CD4-positive, alpha-beta T cell treated with Interleukin-2 at 100 ng/mL for 4 hours (primary cell): ENCODE results near the gene NPTX1.
A peak's percentile ranks its signal among the peaks of the same experiment; 100 is the strongest.

Experiments
- DNase-seq: peaks from one replicate; pipeline ENCODE4 v3.0.0-alpha.2; 2020; ENCODE audit warnings: low spot score

NPTX1 gene

DNA sequence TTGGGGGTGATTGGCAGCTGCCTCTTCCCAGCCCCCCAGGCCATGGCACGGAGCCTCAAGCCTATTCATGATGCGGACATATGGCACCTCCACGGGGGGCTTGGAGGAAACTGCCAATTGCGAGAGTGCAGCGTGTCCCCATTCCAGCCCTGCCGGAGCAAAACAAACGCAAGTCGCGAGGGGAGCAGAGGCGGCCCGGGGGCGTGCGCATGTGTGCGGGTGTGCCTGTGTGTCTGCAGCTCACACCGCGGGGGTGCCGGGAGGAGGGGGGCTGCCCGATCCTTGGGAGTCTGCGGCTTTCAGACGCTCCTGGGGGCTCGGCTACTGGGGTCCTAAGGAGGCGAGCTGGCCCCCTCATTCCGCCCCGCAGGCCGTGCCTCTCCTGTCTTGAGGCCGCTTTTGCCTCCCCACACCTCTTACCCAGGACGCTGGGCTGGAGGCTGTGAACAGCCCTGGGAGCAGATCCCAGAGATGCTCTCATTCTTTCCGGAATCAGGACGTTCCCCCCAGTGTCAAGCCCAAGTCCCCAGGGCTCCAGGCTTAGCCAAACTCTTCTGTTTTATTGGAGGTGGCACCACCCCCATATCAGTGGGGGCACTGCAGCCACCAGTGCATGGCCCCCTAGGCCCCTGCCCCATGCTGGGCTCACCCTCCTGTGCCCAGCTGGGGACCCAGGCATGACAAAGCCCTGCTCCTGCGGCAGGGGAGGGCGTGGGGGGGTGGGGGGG lies 32.3 kb downstream of the NPTX1 start:
- DNase-seq = no peak

DNA sequence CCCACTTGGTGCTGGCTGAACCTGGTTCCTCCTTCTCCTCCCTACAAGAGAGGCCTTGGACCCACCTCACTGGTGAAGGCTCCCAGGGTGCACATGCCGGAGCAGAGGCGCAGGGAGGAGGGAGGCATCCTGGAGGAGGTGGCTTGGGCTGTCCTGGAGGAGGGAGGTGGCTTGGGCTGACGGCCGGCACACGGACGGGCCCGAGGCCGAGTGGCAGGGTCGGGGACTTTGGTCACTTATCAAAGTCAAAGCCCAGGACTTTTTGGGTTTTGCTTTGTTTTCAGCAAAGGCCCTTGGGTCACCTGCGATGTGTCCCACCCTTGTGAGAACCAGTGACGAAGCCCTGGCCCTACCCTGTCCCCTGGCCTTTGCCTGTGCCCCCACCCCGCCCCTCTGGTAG lies 32.9 kb downstream of the NPTX1 start:
- no peak for DNase-seq

DNA sequence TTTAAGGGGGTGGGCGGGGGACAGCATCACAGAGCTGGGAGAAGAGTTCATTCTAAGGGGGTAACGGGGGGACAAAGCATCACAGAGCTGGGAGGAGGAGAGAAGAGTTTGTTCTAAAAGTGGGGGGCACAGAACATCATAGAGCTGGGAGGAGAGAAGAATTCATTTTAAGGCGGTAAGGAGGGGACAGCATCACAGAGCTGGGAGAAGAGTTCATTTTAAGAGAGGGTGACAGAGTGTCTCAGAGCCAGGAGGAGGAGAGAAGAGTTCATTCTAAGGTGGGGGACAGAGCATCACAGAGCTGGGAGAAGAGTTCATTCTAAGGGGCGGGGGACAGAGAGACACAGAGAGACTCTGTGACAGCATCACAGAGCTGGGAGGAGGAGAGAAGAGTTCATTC lies 33.6 kb downstream of the NPTX1 start:
- no peak for DNase-seq

DNA sequence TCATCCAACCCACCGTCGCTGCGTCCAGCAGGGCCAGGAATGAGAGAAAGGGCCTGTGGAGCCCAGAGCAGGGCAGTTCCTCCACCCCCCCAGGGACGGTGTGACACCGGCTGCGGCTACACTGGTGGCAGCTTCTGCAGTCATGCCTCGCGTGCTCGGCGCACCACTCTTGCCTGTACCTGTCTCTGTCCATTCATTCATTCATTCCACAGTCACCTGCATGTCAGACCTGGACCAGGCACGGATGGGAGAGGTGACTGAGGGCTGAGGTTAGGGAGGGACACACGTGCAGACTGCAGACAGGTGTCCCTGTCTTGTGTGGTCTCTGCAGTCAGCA lies 34.1 kb downstream of the NPTX1 start:
- no peak for DNase-seq

DNA sequence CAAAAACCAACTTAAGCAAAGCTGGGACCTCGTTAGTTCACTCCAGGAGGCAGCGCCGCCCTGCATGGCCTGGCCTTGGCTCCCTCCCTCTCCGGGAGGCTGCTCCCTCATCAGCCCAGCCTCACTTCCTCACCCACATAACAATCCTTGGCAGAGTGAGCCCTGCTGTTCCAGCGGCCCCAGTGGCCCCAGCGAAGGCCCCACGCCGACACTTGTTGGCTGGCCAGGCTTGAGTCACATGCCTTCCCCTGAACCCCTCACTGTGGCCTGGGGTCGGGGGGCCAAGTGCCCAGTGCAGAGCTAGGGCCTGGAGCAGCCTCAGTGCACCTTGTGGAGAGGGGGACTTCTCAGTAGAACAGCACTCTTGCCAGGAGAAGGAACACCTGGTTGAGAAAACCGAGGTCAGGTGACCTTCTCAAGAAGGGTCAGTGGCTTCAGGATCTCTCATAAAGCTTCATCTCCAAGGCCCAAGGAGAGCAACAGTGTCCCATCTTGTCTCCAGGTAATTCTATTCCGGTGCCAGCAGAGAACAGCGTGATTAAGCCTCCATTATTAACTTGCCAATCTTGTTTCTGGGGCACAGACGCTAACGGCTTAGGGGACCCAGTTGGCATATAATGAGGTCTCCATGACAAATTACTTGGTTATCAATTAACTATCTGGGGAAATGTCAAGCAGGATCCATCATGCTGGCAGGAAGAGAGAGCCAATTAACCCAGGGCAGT lies 34.6 kb downstream of the NPTX1 start:
- no peak for DNase-seq

DNA sequence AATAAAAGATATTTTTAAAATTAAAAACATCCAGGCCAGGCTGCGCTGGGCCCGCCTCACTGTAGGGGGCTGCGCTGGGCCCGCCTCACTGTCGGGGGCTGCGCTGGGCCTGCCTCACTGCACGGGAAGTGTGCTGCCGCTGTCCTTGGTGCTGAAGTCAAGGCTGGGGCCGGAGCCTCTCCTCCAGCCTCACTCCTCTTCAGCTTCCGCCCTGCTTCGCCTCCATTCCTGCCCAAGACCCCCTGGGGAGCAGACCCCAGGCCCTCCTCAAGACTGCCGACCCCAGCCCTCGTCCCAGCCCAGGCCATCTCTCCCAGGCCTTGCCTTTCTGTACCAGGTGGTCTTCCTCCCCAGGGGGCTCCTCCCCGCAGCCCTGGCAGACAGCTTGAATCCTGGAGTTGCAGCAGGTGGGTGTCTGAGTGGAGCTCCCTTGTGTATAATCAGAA lies 35.3 kb downstream of the NPTX1 start:
- DNase-seq = peak; percentile 41

DNA sequence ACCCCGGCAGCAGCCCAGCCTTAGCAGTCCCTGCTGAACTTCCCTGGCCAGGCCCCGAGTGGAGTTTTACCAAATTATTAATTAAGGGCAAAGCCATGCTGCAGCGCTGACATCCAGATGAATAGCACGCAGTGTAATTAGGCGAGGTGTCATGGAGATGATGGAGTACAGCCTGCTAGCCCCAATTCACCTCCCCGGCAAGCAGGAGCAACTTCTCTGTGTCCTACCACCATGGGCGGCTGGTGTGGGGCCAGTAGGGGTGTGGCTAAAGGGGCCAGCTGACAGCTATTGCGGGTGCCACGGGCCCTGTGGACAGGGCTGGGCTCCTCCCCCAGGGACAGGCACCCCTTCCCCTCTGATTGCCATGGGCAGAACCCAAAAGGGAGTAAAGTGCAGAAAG lies 36.9 kb downstream of the NPTX1 start:
- DNase-seq = no peak

DNA sequence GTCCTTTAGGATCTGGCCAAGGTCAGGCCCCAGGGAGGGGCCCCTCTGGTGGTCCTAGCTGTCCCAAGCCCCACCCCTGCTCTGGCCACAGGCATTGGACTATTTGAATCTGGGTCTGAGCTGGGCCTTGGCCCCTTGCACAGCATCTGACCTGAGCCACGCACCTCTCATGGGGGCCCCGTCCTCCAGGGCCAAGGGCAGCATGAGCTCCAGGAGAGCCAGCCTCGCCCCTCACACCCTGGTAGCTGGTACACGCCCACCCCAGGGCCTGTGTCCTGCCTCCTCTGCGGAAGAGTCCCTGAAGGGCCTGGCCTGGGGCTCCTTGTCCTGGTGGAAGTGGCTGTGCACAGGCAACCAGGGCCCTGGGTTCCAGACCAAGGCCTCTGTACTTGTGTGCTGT lies 37.6 kb downstream of the NPTX1 start:
- no peak for DNase-seq

DNA sequence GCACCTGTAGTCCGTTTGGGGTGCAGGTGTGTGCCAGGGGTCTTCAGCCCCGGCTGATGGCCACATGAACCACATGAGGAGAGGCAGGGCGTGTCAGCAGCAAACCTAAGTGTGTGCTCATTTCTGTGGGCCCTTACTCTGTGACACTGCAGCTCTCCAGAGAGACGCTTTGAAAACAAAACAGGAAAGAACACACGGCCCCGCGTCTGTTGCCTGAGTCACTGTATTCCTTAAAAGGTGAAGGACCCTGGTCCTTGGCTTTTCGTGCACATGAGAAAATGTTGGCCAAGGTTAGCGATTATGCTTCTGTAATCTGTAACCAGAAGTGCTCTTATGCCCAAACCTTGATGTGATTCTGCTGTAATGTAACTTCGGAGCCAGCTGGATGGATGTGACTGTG lies 38.9 kb downstream of the NPTX1 start:
- no peak for DNase-seq

DNA sequence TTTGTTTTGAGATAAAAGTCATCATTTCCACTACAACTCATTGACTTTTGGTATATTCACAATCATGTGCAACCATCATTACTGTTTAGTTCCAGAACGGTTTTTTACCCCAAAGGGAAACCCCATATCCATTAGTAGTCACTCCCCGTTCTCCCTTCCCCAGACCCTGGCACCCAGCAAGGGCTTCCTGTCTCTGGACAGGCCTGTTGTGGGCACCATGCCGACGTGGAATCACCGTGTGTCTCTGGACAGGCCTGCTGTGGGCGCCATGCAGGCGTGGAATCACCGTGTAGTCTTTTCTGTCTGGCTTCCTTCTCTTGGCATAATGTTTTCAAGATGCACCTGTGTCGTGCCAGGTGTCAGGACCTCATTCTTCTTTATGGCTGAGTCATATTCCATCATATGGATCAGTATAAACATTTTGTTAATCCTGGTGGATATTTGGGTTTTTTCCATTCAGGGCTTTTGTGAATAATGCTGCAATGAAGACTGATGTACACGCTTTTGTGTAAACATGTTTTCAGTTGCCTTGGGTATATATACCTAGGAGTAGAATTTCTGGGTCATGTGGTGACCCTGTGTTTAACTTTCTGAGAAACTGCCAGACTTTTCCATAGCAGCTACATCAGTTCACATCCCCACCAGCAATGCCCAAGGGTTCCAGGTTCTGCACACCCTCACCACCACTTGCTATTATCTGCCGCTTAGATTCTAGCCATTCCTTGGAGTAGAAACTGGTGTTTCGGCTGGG lies 42.3 kb downstream of the NPTX1 start:
- no peak for DNase-seq

DNA sequence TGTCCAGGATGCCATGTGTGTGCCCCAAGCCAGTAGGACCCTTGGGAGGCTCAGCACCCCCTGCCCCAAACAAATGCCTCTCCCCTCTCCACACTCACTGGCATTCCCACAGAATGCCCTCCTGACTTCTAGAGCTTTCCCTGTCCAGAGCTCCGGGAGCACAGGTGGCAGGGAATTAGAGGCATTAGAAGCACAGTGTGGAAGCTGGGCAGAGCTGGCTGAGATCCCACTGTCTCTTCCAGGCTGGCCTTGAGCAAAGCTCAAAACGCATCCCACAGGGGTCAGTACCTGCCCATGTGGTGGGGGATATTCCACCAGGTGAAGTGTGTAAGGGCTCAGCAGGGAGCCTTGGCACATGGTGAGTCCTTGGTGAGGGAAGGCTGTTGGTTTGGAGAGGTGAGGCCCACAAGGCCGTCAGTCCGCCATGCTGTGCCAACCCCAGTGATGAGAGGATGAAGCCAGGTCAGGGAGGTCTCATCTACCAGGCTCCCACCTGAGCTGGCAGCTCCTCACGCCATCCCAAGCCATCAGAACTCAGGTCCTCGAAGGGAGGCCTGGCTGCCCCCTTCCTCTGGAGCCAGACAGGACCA lies 43.4 kb downstream of the NPTX1 start:
- DNase-seq = no peak

DNA sequence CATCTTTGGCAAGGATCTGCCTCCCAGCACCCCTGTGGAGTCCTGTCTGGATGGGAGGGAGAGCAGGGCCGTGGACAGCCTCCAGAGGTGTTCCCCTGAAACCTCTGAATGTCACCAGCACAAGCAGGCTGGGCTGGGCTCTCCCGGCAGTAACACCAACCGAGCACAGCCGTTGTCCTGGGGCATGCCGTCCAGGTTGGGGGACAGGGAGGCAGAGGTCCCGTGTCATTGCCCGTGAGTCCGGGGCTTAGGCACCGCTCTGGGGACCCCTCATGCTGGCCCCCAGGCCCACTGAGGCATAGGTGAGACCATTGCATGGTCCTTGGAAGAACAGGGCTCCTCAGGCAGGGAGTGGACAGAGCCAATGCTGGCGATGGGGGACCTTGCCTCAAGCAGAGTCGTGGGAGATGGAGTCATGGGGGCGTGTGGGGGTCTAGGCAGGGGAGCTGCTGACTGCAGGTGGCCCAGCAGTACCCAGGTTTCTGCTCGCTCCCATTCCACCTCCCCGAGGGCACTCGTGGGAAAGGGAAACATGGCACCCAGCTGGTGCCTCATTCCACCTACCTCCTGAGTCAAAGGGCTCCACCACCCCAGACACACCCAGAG lies 44.0 kb downstream of the NPTX1 start:
- DNase-seq = no peak

DNA sequence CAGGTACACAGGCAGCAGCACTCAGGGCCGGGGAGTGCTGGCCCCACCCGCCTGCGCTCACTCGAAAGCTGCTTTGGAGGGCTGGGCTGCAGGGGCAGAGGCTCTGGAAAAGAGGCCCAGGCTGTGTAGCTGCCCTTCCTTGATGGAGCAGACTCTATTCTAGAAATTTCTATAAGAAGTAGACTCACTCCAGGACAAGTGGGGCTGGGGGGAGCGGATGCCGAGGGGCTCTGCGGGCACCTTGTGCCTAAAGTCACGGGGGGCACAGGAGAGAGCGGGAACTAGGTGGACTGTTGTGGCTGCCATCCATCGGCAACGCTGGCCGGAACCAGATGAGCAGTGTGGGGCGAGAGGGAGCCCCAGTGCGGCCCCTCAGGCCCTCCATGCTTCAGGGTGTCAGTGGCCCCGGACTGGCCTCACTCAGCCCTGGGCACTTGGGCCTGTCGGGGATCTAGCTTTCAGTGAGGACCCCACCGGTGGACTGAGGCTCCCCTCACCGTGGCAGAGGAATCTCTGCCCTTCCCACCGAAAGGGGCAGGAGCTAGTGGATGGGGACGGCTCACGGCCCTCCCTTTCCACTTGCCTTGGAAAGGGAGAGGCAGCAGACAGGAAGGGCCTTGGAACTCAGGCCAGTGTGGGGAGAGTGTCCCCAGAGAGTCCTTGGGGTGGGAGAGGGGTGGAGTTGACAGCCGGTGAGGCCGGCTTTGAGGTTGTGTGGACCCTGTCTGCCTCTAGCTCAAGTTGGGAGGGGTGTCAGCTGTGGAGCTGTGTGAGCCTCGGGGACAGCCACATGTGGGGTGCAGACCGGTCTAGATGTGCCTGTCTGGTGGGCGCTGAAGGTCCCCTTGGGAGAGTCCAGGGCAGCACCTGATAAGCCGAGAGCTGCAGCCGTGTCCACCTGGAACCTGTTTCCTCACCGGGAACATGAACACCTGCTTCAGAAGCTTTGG lies 44.9 kb downstream of the NPTX1 start:
- DNase-seq = no peak

DNA sequence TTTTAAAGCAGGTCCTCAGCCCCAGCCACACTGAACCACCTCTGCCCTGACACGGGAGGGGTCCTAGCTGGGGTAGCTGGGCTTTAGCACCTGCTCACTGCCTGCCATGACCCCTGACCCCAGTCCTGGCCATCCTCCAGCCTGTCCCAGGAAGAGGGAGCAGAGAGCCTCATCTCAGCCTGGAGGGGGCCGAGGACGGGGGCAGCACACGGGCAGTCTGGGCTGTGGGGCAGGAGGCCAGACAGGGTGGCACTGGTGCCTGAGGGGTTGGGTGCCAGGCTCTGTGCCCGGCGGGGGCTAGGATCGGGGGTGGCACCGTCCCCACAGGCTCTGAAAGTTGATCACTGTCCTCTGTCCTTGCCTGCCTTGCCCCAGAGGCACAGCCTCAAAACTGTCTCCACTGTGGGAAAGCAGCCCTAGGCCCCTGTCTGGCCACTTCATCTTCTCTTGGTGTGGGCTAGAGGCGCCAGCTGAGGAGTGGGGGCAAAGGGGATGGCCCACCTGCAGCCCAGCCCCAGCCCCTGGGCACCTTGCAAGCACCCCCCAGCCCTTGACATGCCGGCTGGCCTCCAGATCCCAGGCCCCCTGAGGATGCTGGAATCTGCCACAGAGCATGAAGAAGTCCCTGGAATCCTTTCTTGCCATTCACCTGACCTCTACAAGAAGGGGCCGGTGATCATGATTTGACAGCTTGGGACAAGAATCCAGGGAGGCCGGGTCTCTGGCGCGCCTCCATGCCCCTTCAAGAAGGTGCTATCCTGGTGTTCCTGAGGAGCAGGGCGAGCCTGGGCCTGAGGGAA lies 45.8 kb downstream of the NPTX1 start:
- no peak for DNase-seq

DNA sequence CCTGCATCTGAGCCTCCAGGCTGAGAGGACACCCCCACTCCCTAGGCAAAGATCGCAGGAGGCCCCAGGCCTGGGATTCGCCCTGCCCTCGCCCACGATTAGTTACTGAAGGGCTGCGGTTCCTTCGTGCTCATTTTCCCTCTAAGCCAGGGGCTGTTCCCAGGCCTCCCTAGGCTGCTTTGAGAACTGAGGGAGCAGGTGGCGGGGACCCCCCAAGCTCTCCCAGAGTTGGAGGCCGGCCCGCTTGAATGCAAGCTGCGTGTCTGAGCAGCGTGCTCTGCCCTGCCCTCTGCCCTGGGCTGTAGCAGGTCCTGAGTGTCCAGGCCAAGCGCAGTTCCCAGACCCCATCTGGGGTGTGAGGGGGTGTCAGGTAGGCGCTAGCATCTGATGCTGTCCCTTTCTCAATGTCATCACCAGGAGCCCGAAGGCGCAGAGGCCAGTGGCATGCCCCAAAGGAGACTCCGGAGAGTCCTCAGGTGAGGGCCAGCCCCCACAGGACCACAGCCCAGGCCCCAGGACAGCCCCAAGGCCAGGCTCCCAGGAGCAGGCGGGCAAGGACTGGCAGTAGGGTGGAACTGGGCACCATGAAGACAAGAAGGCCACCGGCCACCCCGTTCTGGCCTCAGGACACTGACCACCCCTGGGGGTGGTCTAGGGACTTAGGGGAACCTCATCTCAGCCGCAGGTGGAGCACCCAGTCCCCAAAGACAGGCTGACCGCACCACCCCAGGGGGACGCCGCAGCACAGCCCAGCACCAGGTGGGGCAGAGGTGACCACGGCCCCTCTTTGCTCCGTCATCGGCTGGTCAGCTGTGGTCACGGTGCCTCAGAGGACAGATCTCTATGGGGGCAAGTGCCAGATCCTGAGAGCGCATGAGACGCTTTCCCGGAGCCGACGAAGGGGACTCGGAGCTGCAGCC lies 46.8 kb downstream of the NPTX1 start:
- no peak for DNase-seq

DNA sequence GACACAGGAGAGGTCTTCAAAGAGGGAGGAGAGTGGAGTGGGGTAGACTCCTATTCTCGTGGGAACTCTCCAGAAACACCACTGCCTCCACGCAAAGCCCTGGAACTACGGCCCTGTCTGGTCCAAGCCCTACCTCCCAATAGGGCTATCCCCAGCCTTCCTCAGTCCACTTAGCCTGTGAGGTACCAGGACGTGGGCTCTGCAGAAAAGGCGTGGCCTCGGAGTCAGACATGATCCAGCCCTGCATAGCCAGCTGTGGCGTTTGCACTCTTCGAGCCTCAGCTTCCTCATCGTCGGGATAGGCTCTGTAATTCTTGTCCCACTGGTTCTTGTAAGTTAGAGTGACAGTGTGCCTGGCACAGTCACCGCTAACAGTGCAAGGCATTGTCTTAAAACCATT lies 47.6 kb downstream of the NPTX1 start:
- DNase-seq = no peak

DNA sequence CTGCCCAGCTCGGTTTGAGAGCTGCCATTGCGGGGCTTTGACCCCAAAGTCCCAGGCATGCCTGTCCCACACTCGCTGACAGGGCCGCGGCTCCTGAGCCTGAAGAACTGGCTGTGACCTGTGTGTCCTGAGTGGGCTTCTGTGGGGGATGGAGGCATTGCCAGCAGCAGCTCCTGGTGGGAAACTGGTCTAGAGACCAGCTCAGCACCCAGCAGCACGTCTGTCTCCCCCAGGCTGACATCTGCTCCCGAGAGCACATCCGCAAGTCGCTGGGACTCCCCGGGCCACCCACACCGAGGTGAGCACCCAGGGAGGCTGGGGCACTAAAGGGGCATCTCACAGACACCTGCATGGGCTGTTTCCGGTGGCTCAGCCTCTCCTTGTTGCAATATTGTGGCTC lies 48.0 kb downstream of the NPTX1 start:
- DNase-seq = no peak

DNA sequence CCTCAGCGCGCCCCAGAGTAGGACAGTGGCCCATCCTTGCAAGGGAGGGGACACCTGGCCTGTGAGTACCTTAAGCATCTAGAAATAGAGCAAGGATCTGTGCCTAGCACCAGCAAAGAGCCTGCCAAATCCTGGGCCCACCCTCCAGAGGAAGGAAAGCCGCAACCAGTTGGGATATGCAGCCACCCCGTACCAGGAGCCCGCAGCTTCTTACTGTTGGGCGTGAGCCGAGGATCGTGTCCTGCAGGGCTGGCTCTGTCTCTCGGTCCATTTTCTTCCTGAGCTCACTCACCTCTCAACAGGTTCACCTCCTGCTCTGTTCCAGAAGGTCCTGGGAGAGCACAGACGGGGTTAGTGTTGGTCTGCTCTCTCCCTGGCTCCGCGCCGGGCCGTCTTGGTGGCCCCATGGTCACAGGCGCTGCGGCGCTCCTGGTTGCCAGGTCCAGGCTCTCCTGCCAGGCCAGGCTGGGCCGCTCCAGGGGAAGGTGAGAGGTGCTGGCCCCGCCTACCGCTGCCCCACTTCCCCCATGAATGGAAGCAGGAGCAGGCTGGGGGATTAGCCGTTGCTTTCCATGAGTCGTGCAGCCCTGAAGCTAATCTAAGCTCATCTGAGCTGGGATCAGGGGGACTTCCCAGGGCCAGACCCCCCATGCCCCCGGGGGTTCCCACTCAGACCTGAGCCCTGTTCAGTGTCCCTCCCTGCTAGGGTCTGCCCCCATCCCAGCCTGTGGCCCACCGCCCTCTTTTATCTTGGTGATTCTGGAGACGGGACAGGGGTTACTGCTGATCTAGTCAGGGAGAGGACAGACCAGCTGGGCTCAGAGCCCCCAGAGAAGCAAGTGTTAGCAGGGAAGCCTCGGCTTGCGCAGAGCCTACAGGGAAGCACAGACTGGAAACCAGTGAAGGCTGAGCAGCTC lies 48.8 kb downstream of the NPTX1 start:
- no peak for DNase-seq
